Measurements from ENCODE around the gene PARD3B. TPM values are rescaled to one million over a fixed set of nuclear protein-coding genes. Genes with fewer than 3 reads are reported as not detected.

The PARD3B gene
- total RNA-seq, 1 donor from 2014 or later, result 1.6 TPM

- no peaks in the 10 kb centered on the region for H3K36me3 ChIP-seq (ENCODE audit: control insufficient read depth, insufficient read depth, low read length)
- no peak for FAIRE-seq
Measured at GRCh38 chr2:205571360-205571959, 1026.2 kb downstream of the PARD3B start.

GRCh38 chr2:205574001-205574400 lies 1028.7 kb downstream of the PARD3B start:
- DNase-seq (ENCODE audit: low read depth) (peak; percentile 92), FAIRE-seq (no peak)

More at GRCh38 chr2:205571360-205571959, 1026.2 kb downstream of the PARD3B start:
- no peak for DNase-seq (ENCODE audit: low read depth)
- no peaks in the 10 kb centered on the region for H3K27me3 ChIP-seq (ENCODE audit: control insufficient read depth, insufficient read depth, low read length)
- H3K4me3 ChIP-seq (ENCODE audit: low read depth, low read length), result no peak overlapping the region
- TF ChIP-seq CTCF (IDR thresholded peaks at IDR 0.05; ENCODE audit: insufficient read depth, low read length, severe bottlenecking), result no peak

GRCh38 chr2:205579335-205579734 lies 1034.1 kb downstream of the PARD3B start:
- TF ChIP-seq CTCF (IDR thresholded peaks at IDR 0.05; ENCODE audit: insufficient read depth, low read length, severe bottlenecking), result no peak
- DNase-seq (ENCODE audit: low read depth), result no peak
- no peaks in the 10 kb centered on the region for H3K36me3 ChIP-seq (ENCODE audit: control insufficient read depth, insufficient read depth, low read length)
- no peaks in the 10 kb centered on the region for H3K27me3 ChIP-seq (ENCODE audit: control insufficient read depth, insufficient read depth, low read length)
- no peak for FAIRE-seq
- H3K4me3 ChIP-seq (ENCODE audit: low read depth, low read length), result no peak overlapping the region

More at GRCh38 chr2:205574001-205574400, 1028.7 kb downstream of the PARD3B start:
- H3K36me3 ChIP-seq (ENCODE audit: control insufficient read depth, insufficient read depth, low read length), result no peaks in the 10 kb centered on the region
- no peaks in the 10 kb centered on the region for H3K27me3 ChIP-seq (ENCODE audit: control insufficient read depth, insufficient read depth, low read length)
- TF ChIP-seq CTCF (IDR thresholded peaks at IDR 0.05; ENCODE audit: insufficient read depth, low read length, severe bottlenecking), result no peak
- H3K4me3 ChIP-seq (ENCODE audit: low read depth, low read length), result no peak overlapping the region

- peak; percentile 35 for DNase-seq (ENCODE audit: low read depth)
Measured at GRCh38 chr2:205580212-205580987, 1035.1 kb downstream of the PARD3B start.

GRCh38 chr2:205582366-205582765 lies 1037.1 kb downstream of the PARD3B start:
- FAIRE-seq (no peak), DNase-seq (ENCODE audit: low read depth) (no peak)
- no peaks in the 10 kb centered on the region for H3K27me3 ChIP-seq (ENCODE audit: control insufficient read depth, insufficient read depth, low read length)
- no peak overlapping the region for H3K4me3 ChIP-seq (ENCODE audit: low read depth, low read length)
- TF ChIP-seq CTCF (IDR thresholded peaks at IDR 0.05; ENCODE audit: insufficient read depth, low read length, severe bottlenecking), result no peak
- H3K36me3 ChIP-seq (ENCODE audit: control insufficient read depth, insufficient read depth, low read length), result no peaks in the 10 kb centered on the region

More at GRCh38 chr2:205580212-205580987, 1035.1 kb downstream of the PARD3B start:
- Histone ChIP-seq H3K27me3 (ENCODE audit: control insufficient read depth, insufficient read depth, low read length) (no peaks in the 10 kb centered on the region), H3K4me3 (ENCODE audit: low read depth, low read length) (no peak overlapping the region), H3K36me3 (ENCODE audit: control insufficient read depth, insufficient read depth, low read length) (no peaks in the 10 kb centered on the region)
- no peak for FAIRE-seq
- TF ChIP-seq CTCF (IDR thresholded peaks at IDR 0.05; ENCODE audit: insufficient read depth, low read length, severe bottlenecking), result no peak

Measured in bronchial epithelial cell (primary cell).